ENCODE data around the gene GOSR1. TPM values are rescaled to one million over a fixed set of nuclear protein-coding genes. Genes with fewer than 3 reads are reported as not detected.
A peak's percentile ranks its signal among the peaks of the same experiment; 100 is the strongest.
"Not testable (repeated sequence)": the region's sequence is repeated elsewhere in the genome, so short reads cannot be mapped to it uniquely, and the experiment has no call there.

GOSR1 gene
- total RNA-seq, 1 donor from 2014 or later: 23.2 TPM

GRCh38 chr17:30572651-30573554, 95.7 kb downstream of the GOSR1 start:
- not testable (repeated sequence) for ATAC-seq
- DNase-seq (ENCODE audit: low spot score): peak; percentile 30

GRCh38 chr17:30573603-30574175, 96.5 kb downstream of the GOSR1 start:
- DNase-seq (ENCODE audit: low spot score) (peak; percentile 33), ATAC-seq (no peak)

DNA sequence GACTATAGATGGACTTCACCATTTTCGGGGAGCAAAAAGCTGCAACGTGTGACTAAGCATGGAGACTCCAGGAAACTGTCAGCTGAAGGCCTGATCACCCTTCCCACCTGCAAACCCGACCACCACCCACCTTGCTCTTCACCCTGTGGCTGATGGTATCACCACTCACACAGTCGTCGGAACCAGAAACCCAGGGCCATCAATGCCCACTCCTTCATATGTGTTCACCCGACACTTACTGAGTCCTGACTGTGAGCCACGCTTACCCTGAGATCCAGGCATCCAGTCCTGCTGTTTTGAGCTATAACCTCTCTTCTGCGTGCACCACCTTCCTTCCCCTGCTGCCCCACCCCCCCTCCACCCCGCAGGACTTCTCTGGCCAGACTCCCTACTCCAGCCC, 97.1 kb downstream of the GOSR1 start:
- peak; percentile 24 for DNase-seq (ENCODE audit: low spot score)
- ATAC-seq: not testable (repeated sequence)

GRCh38 chr17:30574806-30575205, 97.6 kb downstream of the GOSR1 start:
- ATAC-seq: not testable (repeated sequence)
- peak; percentile 10 for DNase-seq (ENCODE audit: low spot score)

DNA sequence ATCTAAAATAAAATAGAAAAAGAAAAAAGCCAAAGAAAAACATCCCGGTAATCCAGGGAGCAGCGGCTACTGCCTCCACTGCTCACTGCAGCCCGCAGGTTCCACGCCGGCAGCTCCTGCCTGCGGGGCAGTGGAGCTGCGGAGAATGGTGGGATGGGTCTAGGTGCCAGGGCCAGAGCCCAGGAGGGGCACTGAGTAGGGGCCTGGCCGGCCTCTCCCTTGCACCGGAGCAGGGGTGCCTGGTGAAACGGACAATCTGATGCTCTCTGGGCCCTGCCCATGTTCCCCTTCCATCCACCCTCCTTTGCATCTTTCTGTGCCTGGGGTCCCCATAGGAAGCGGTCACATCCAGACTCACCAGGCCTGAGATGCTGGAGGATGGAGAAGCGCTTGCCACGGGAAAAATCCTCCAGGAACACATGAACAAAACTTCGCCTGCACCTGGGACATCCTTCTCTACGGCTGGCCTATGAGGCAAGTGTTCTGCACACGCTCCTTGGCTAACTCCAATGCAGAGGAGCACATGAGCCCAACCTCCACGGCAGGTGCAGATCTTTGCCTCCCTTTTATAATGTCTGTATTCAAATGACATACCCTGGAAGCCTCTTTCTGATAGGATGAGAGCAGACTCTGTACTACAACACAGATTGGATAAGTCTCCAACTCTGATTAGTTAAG, 98.6 kb downstream of the GOSR1 start:
- DNase-seq (ENCODE audit: low spot score): peak; percentile 24
- not testable (repeated sequence) for ATAC-seq

DNA sequence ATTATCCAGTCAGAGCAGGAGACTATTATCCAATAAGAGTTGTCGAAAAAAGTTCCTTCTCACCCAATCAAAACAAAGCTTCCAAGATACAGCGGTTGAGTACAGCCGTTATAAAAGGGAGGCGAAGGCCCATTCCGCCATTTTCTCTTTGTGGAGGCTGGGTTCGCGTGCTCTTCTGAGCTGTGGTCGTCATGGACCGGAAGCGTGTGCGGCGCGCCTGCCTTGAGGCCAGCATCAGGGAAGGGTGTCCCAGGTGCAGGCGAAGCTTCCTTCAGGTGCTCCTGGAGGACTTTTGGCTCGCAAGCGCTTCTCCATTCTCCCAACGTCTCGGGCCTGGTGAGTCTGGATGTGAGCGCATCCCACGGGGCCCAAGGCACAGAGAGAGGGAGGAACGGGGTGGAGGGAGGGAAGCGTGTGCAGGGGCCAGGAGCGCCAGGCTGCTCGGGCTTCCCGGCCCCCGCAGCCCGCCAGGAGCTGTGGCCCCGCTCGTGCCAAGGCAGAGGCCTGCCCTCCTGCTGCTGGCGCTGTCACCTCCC, 99.2 kb downstream of the GOSR1 start:
- ATAC-seq (no peak), DNase-seq (ENCODE audit: low spot score) (peak; percentile 6)

Other genes with a start within 250 kb of the GOSR1 start
- gene SLC6A4, start 241.7 kb upstream of the GOSR1 start, total RNA-seq: 0.13 TPM
- gene BLMH, start 185.5 kb upstream of the GOSR1 start, total RNA-seq: 8.1 TPM
- not detected for gene TMIGD1, start 143.4 kb upstream of the GOSR1 start, total RNA-seq
- 33.8 TPM for gene CPD, start 98.5 kb upstream of the GOSR1 start, total RNA-seq